ENCODE data around the gene SPSB1. TPM values are rescaled to one million over a fixed set of nuclear protein-coding genes. Genes with fewer than 3 reads are reported as not detected.

Gene SPSB1
- total RNA-seq, 1 experiment from 2014 or later, result 33.8 TPM

DNA sequence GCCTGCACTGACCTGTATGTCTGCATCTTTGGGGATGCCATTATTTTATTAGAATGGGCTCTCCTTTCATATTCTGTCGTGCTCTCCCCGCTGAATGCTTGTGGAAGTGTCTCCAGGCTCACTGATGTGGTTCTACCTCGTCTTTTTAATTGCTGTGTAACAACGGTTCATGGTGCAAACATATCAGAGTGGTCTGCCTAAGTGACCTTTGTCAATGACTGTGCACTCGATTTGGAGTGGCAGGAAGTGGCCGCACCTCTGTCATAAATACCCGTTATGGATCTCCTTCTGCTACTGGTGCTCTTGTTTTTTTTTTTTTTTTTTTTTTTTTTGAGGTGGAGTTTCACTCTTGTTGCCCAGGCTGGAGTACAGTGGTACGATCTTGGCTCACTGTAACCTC, 38.3 kb downstream of the SPSB1 start:
- no peaks in the 10 kb centered on the region for H3K36me3 ChIP-seq (ENCODE audit: low read depth)
- no TSS peak for BruUV-seq (replicated peaks)
- ChIA-PET POLR2A (ENCODE audit: unreplicated experiment) (no interaction called here), CTCF (no interaction called here)
- no peaks in the 10 kb centered on the region for H3K9me2 ChIP-seq (ENCODE audit: insufficient read depth)
- DNase-seq, result no peak
- H3K9me3 ChIP-seq (ENCODE audit: insufficient read depth, low read depth), result no peaks in the 10 kb centered on the region
- no peaks in the 10 kb centered on the region for H3K4me1 ChIP-seq (replicated peaks; ENCODE audit: insufficient read depth)
- TF ChIP-seq EZH2 (IDR thresholded peaks at IDR 0.05; ENCODE audit: low read depth), result no peak
- TF ChIP-seq, protein P1, sequence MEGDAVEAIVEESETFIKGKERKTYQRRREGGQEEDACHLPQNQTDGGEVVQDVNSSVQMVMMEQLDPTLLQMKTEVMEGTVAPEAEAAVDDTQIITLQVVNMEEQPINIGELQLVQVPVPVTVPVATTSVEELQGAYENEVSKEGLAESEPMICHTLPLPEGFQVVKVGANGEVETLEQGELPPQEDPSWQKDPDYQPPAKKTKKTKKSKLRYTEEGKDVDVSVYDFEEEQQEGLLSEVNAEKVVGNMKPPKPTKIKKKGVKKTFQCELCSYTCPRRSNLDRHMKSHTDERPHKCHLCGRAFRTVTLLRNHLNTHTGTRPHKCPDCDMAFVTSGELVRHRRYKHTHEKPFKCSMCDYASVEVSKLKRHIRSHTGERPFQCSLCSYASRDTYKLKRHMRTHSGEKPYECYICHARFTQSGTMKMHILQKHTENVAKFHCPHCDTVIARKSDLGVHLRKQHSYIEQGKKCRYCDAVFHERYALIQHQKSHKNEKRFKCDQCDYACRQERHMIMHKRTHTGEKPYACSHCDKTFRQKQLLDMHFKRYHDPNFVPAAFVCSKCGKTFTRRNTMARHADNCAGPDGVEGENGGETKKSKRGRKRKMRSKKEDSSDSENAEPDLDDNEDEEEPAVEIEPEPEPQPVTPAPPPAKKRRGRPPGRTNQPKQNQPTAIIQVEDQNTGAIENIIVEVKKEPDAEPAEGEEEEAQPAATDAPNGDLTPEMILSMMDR (conservative IDR thresholded peaks at IDR 0.05), result no peak
- H3K4me3 ChIP-seq, result no peak overlapping the region
- H3K4me2 ChIP-seq, result no peak overlapping the region
- peaks cover 8% of the 10 kb centered on the region; the same call in 1 of the 2 replicates for H4K20me1 ChIP-seq (ENCODE audit: insufficient read depth)
- intact Hi-C loops (cut with micrococcal nuclease; ENCODE audit: unreplicated experiment), result no loop called here
- H3F3A ChIP-seq (ENCODE audit: insufficient read depth, low read depth), result no peaks in the 10 kb centered on the region; the same call in 1 of the 2 replicates
- H3K27ac ChIP-seq, result no peak overlapping the region
- H3K27me3 ChIP-seq (ENCODE audit: insufficient read depth, low read depth), result no peaks in the 10 kb centered on the region
- peaks cover 16% of the 10 kb centered on the region; the same call in 1 of the 2 replicates for H3K79me2 ChIP-seq (ENCODE audit: low read depth)
- no peak overlapping the region for H2AFZ ChIP-seq

DNA sequence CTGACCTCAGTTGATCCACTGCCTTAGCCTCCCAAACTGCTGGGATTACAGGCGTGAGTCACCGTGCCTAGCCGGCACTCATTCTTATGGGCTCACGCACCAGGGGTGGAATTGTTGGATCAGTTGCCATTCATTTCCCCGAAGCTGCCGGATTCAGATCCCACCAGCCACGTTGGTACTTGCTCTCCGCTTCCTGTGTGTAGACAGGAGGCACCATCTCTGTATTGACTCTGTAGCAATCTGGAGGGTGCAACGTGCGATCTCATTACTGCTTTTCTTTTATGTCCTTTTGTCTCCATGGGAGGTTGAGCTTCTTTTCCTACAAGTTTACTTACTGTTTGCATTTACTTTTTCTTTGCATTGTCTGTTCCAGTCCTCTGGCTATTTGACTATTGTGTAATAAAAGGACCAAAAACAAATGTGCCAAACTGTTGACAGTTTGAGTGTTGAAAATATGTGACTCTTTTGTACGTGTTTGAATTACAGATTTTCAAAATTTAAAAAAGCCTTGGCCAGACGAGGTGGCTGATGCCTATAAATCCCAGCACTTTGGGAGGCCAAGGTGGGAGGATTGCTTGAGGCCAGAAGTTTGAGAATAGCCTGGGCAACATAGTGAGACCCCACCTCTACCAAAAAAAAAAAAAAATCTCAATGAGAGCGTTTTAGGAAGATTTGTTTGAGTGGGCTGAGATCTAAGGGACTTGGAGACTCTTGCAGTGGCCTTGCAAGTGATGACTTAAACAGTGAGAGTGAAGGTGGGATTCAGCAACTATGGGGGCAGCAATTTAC, 39.1 kb downstream of the SPSB1 start:
- no peaks in the 10 kb centered on the region; the same call in 1 of the 2 replicates for H3F3A ChIP-seq (ENCODE audit: insufficient read depth, low read depth)
- no TSS peak for BruUV-seq (replicated peaks)
- intact Hi-C loops (cut with micrococcal nuclease; ENCODE audit: unreplicated experiment), result no loop called here
- no peak overlapping the region for H2AFZ ChIP-seq
- H3K4me2 ChIP-seq, result no peak overlapping the region
- H3K9me3 ChIP-seq (ENCODE audit: insufficient read depth, low read depth), result no peaks in the 10 kb centered on the region
- peaks cover 16% of the 10 kb centered on the region; the same call in 1 of the 2 replicates for H3K79me2 ChIP-seq (ENCODE audit: low read depth)
- no peak for TF ChIP-seq EZH2 (IDR thresholded peaks at IDR 0.05; ENCODE audit: low read depth)
- TF ChIP-seq, protein P1 (conservative IDR thresholded peaks at IDR 0.05), result no peak
- POLR2A ChIA-PET (ENCODE audit: unreplicated experiment), result no interaction called here
- no peak overlapping the region for H3K27ac ChIP-seq
- H4K20me1 ChIP-seq (ENCODE audit: insufficient read depth), result peaks cover 8% of the 10 kb centered on the region; the same call in 1 of the 2 replicates
- H3K4me1 ChIP-seq (replicated peaks; ENCODE audit: insufficient read depth), result no peaks in the 10 kb centered on the region
- H3K4me3 ChIP-seq, result no peak overlapping the region
- CTCF ChIA-PET, result no interaction called here
- DNase-seq, result no peak
- no peaks in the 10 kb centered on the region for H3K27me3 ChIP-seq (ENCODE audit: insufficient read depth, low read depth)
- H3K36me3 ChIP-seq (ENCODE audit: low read depth), result no peaks in the 10 kb centered on the region
- no peaks in the 10 kb centered on the region for H3K9me2 ChIP-seq (ENCODE audit: insufficient read depth)

DNA sequence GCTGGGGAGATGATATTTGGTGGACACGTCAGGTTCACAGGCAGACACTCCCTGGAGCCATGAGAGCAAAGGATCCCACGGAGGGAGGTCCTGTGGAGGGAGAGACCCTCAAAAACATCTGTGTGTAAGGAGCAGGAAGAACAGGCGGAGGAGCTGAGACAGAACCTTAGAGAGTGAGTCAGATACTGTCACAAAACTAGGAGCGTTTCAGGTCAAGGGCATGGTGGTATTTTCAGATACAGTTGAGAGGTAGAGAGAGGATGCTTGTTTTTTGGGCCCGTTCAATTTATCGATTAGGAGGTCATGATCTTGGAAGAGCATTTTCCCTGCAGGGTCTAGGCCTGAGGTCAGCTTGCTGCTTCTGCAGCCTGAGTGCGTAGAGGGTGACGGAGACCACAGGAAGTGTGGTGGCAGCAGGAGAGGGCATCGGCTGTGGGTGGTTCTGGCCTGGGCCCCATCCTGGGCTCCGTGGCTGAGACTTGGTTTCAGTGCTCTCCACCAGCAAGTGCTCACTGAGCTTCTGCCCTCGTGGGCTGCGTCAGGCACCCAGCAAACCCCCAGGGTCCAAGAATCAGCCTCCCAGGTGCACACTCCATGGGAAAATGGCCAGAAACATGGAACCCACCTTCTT, 39.9 kb downstream of the SPSB1 start:
- intact Hi-C loops (cut with micrococcal nuclease; ENCODE audit: unreplicated experiment), result no loop called here
- CTCF ChIA-PET, result no interaction called here
- Histone ChIP-seq H3K27me3 (ENCODE audit: insufficient read depth, low read depth) (no peaks in the 10 kb centered on the region), H3K4me2 (no peak overlapping the region), H3F3A (ENCODE audit: insufficient read depth, low read depth) (no peaks in the 10 kb centered on the region; the same call in 1 of the 2 replicates), H2AFZ (no peak overlapping the region), H3K27ac (no peak overlapping the region), H3K4me1 (replicated peaks; ENCODE audit: insufficient read depth) (no peaks in the 10 kb centered on the region), H3K36me3 (ENCODE audit: low read depth) (no peaks in the 10 kb centered on the region), H4K20me1 (ENCODE audit: insufficient read depth) (peaks cover 8% of the 10 kb centered on the region; the same call in 1 of the 2 replicates), H3K79me2 (ENCODE audit: low read depth) (peaks cover 12% of the 10 kb centered on the region; the same call in 1 of the 2 replicates), H3K9me2 (ENCODE audit: insufficient read depth) (no peaks in the 10 kb centered on the region), H3K9me3 (ENCODE audit: insufficient read depth, low read depth) (no peaks in the 10 kb centered on the region), H3K4me3 (no peak overlapping the region)
- TF ChIP-seq EZH2 (IDR thresholded peaks at IDR 0.05; ENCODE audit: low read depth), result no peak
- TF ChIP-seq, protein P1 (conservative IDR thresholded peaks at IDR 0.05), result no peak
- BruUV-seq (replicated peaks), result no TSS peak
- POLR2A ChIA-PET (ENCODE audit: unreplicated experiment), result no interaction called here
- no peak for DNase-seq
